Brain microvascular endothelial cell (primary cell): ENCODE data around the gene LRRTM4.
"Not testable (repeated sequence)": the region's sequence is repeated elsewhere in the genome, so short reads cannot be mapped to it uniquely, and the experiment has no call there.

ENCODE experiments used
- DNase-seq: peaks from one replicate; pipeline ENCODE4 v3.0.0-alpha.2; 2020
- H3K27ac ChIP-seq: fragments of 250-450 bp; sonication (Bioruptor Pico); 2 replicates; pipeline ENCODE4 v1.5.1; 2020; ENCODE audit warnings: mild to moderate bottlenecking, moderate library complexity
- H3K27me3 ChIP-seq: fragments of 250-450 bp; sonication (Bioruptor Pico); replicated peaks from 2 replicates; pipeline ENCODE4 v1.5.1; 2020; ENCODE audit warnings: mild to moderate bottlenecking
- H3K36me3 ChIP-seq: fragments of 250-450 bp; sonication (Bioruptor Pico); replicated peaks from 2 replicates; pipeline ENCODE4 v1.5.1; 2020; ENCODE audit warnings: mild to moderate bottlenecking
- H3K4me3 ChIP-seq: 2 replicates; pipeline ENCODE4 v1.5.1; 2011; ENCODE audit warnings: low read depth, mild to moderate bottlenecking, control low read depth, low read length, moderate library complexity
- CTCF ChIP-seq: IDR thresholded peaks from 2 replicates; pipeline ENCODE4 v1.5.1; 2011; ENCODE audit warnings: low read depth, mild to moderate bottlenecking, moderate library complexity, low read length, control low read depth, inconsistent platforms; ENCODE audit errors: missing control alignments
- in situ Hi-C: cut with HindIII; loops from 2 replicates; pipeline ENCODE4 v1.10.0; 2017; ENCODE audit warnings: low sequenced_read_pairs, low pct_ligation_motif_present

Gene LRRTM4

GRCh38 chr2:76813084-76813483 is 709.1 kb downstream of the LRRTM4 start:
- Histone ChIP-seq H3K36me3 (no peaks in the 10 kb centered on the region), H3K27me3 (no peaks in the 10 kb centered on the region), H3K27ac (no peak overlapping the region), H3K4me3 (no peak overlapping the region)
- in situ Hi-C loops, result no loop called here
- TF ChIP-seq CTCF, result no peak
- DNase-seq, result no peak

GRCh38 chr2:76812156-76812555 is 710.0 kb downstream of the LRRTM4 start:
- no peak for DNase-seq
- in situ Hi-C loops, result no loop called here
- TF ChIP-seq CTCF, result no peak
- H3K4me3 ChIP-seq, result no peak overlapping the region
- H3K36me3 ChIP-seq, result no peaks in the 10 kb centered on the region
- H3K27ac ChIP-seq, result no peak overlapping the region
- H3K27me3 ChIP-seq, result no peaks in the 10 kb centered on the region

- no peaks in the 10 kb centered on the region for H3K27me3 ChIP-seq
- H3K36me3 ChIP-seq, result no peaks in the 10 kb centered on the region
- in situ Hi-C loops, result no loop called here
- H3K4me3 ChIP-seq, result no peak overlapping the region
- no peak overlapping the region for H3K27ac ChIP-seq
- no peak for DNase-seq
- TF ChIP-seq CTCF, result no peak
These were observed 713.0 kb downstream of the LRRTM4 start for GRCh38 chr2:76809136-76809535.

- no peak for DNase-seq
- no peak for TF ChIP-seq CTCF
- Histone ChIP-seq H3K4me3 (no peak overlapping the region), H3K27ac (no peak overlapping the region), H3K36me3 (no peaks in the 10 kb centered on the region), H3K27me3 (no peaks in the 10 kb centered on the region)
- in situ Hi-C loops, result no loop called here
These were observed 713.4 kb downstream of the LRRTM4 start for GRCh38 chr2:76808732-76809131.

GRCh38 chr2:76793647-76794334 is 728.4 kb downstream of the LRRTM4 start:
- in situ Hi-C loops, result no loop called here
- no peak for DNase-seq
- Histone ChIP-seq H3K36me3 (no peaks in the 10 kb centered on the region), H3K27ac (no peak overlapping the region), H3K27me3 (no peaks in the 10 kb centered on the region), H3K4me3 (no peak overlapping the region)
- no peak for TF ChIP-seq CTCF

GRCh38 chr2:76781313-76781712 is 740.9 kb downstream of the LRRTM4 start:
- H3K36me3 ChIP-seq, DNase-seq, in situ Hi-C loops, H3K27me3 ChIP-seq, H3K27ac ChIP-seq, H3K4me3 ChIP-seq: not testable (repeated sequence)
